ENCODE results near the gene NPRL2. TPM values are rescaled to one million over a fixed set of nuclear protein-coding genes. Genes with fewer than 3 reads are reported as not detected.

Gene NPRL2
- total and polyA plus RNA-seq, 2 of the 8 experiments (the other 6 are each of a cell fraction or from before 2014, with no cell fraction given), result 28.4 to 51.4 TPM

GRCh38 chr3:50383750-50384149 lies 33.2 kb upstream of the NPRL2 start:
- POLR2A ChIA-PET (ENCODE audit: partially characterized antibody), result no interaction called here
- TF ChIP-seq EGR1 (IDR thresholded peaks at IDR 0.05; ENCODE audit: borderline replicate concordance, low read depth, low read length), result no peak
- TF ChIP-seq SIN3A (conservative IDR thresholded peaks at IDR 0.05 in 1 of 2, IDR thresholded peaks at IDR 0.05 in 1 of 2; ENCODE audit: low read depth in 1 of 2, low read length in 2 of 2), result no peak
- no peak for TF ChIP-seq CREB1 (IDR thresholded peaks at IDR 0.05)
- no peak for TF ChIP-seq SIRT6 (IDR thresholded peaks at IDR 0.05; ENCODE audit: low read length)
- TF ChIP-seq TEAD4 (IDR thresholded peaks at IDR 0.05; ENCODE audit: low read depth, low read length), result no peak
- no peak for TF ChIP-seq ZNF274 (IDR thresholded peaks at IDR 0.05; ENCODE audit: borderline replicate concordance, extremely low read depth, low read length)

More at GRCh38 chr3:50383750-50384149, 33.2 kb upstream of the NPRL2 start:
- H3K79me2 ChIP-seq (ENCODE audit: control insufficient read depth in 1 of 2, insufficient read depth in 2 of 2, low read length in 2 of 2), result no peaks in the 10 kb centered on the region
- H3K4ac ChIP-seq (replicated peaks; ENCODE audit: insufficient read length, low read depth, low read length), result no peak overlapping the region
- H3K9me3 ChIP-seq (ENCODE audit: insufficient read depth in 2 of 2, low read depth in 1 of 2, low read length in 1 of 2), result no peaks in the 10 kb centered on the region
- no peak overlapping the region for H2AK5ac ChIP-seq (ENCODE audit: low read depth, low read length)
- no peak overlapping the region for H3K56ac ChIP-seq (replicated peaks; ENCODE audit: insufficient read length, low read depth, low read length)
- no peaks in the 10 kb centered on the region for H3K36me3 ChIP-seq (ENCODE audit: control insufficient read depth in 2 of 4, insufficient read depth in 4 of 4, low read length in 3 of 4)
- no peak overlapping the region for H4K91ac ChIP-seq (replicated peaks; ENCODE audit: insufficient read length, low read length)
- H2BK120ac ChIP-seq (replicated peaks; ENCODE audit: low read depth, low read length), result no peak overlapping the region
- no peak overlapping the region for H4K8ac ChIP-seq (ENCODE audit: extremely low read depth, insufficient read depth, low read length)
- no peak overlapping the region for H2BK12ac ChIP-seq (ENCODE audit: low read depth, low read length)
- H3K27me3 ChIP-seq (replicated peaks in 1 of 4; ENCODE audit: control insufficient read depth in 3 of 4, extremely low read depth in 1 of 4, insufficient read depth in 3 of 4, low read length in 3 of 4), result peaks cover 0 to 3% (median 0%) of the 10 kb centered on the region in 4 experiments; a peak in 1 of 7 replicates
- no peak overlapping the region for H3K4me2 ChIP-seq (ENCODE audit: insufficient read depth in 1 of 2, low read depth in 2 of 2, low read length in 2 of 2)
- no peak overlapping the region for H2BK5ac ChIP-seq (ENCODE audit: low read depth, low read length)
- no peaks in the 10 kb centered on the region for H3K79me1 ChIP-seq (ENCODE audit: low read depth, low read length)
- no peak overlapping the region for H2BK15ac ChIP-seq (ENCODE audit: low read length)
- H2AFZ ChIP-seq (ENCODE audit: low read length), result no peak overlapping the region
- peaks cover 0 to 2% (median 2%) of the 10 kb centered on the region in 4 experiments; a peak in 3 of 7 replicates for H3K4me1 ChIP-seq (replicated peaks in 1 of 4; ENCODE audit: control insufficient read depth in 3 of 4, insufficient read depth in 4 of 4, low read length in 3 of 4)
- WGBS, 2 experiments (ENCODE audit: extremely low coverage in 1 of 2, insufficient coverage in 1 of 2, insufficient read length in 1 of 2, insufficient replicate concordance in 2 of 2, low coverage in 1 of 2, low lambda C conversion rate in 2 of 2, missing lambda C conversion rate in 1 of 2), result 85% methylated on average over 6 of the region's 6 CpGs; no CpG with 5 or more reads in 1 of the 2 experiments
- 0 out of 2 replicates have a peak overlapping the region, but pooled peaks have one; percentile 67 for H2BK20ac ChIP-seq (ENCODE audit: low read length)
- no peak overlapping the region for H4K5ac ChIP-seq (ENCODE audit: insufficient read length, low read depth, low read length)
- no peak overlapping the region for H3K23ac ChIP-seq (ENCODE audit: insufficient read length)
- CTCF ChIA-PET (ENCODE audit: partially characterized antibody), result interaction anchor here (0.6 kb wide), 2 partner anchors 45 to 158 kb away, joined by 3 read pairs; no protein-coding TSS in a partner anchor
- no peak overlapping the region for H3K27ac ChIP-seq (ENCODE audit: low read depth, low read length)
- H3K4me3 ChIP-seq (ENCODE audit: extremely low read depth in 1 of 4, insufficient read depth in 2 of 4, low read depth in 3 of 4, low read length in 4 of 4), result no peak overlapping the region
- no peaks in the 10 kb centered on the region for H3K23me2 ChIP-seq (ENCODE audit: low read depth, low read length)
- H3K18ac ChIP-seq (ENCODE audit: extremely low read depth, low read length), result no peak overlapping the region
- no peak overlapping the region for H3K14ac ChIP-seq (ENCODE audit: insufficient read length)
- H4K20me1 ChIP-seq (replicated peaks in 1 of 2; ENCODE audit: control insufficient read depth in 1 of 2, insufficient read depth in 2 of 2, low read length in 2 of 2), result peaks cover 2 to 6% of the 10 kb centered on the region in 2 experiments
- FAIRE-seq (no peak), DNase-seq (ENCODE audit: low read depth in 1 of 2, low spot score in 2 of 2) (no peak)
- H3K9ac ChIP-seq (replicated peaks in 1 of 4; ENCODE audit: extremely low read depth in 1 of 4, low read depth in 3 of 4, low read length in 3 of 4), result no peak overlapping the region

Data from H1 (cell line).